ENCODE measurements around the gene SNX13.

The SNX13 gene

GRCh38 chr7:17937506-17938120 lies 2.7 kb downstream of the SNX13 start:
- TF ChIP-seq CTCF (conservative IDR thresholded peaks at IDR 0.05; ENCODE audit: low read depth, low read length): no peak
- DNase-seq (ENCODE audit: low read depth): no peak
- no peak overlapping the region for H3K4me3 ChIP-seq (ENCODE audit: low read length)

- no peak overlapping the region for H3K4me3 ChIP-seq (ENCODE audit: low read length)
- TF ChIP-seq CTCF (conservative IDR thresholded peaks at IDR 0.05; ENCODE audit: low read depth, low read length): no peak
- DNase-seq (ENCODE audit: low read depth): no peak
These were observed 4.0 kb downstream of the SNX13 start for GRCh38 chr7:17936321-17936720.

- H3K4me3 ChIP-seq (ENCODE audit: low read length): no peak overlapping the region
- DNase-seq (ENCODE audit: low read depth): no peak
These were observed 5.6 kb downstream of the SNX13 start for GRCh38 chr7:17934612-17935240.

GRCh38 chr7:17934094-17934493 lies 6.2 kb downstream of the SNX13 start:
- no peak overlapping the region for H3K4me3 ChIP-seq (ENCODE audit: low read length)
- no peak for TF ChIP-seq CTCF (conservative IDR thresholded peaks at IDR 0.05; ENCODE audit: low read depth, low read length)
- no peak for DNase-seq (ENCODE audit: low read depth)

More at GRCh38 chr7:17934612-17935240, 5.6 kb downstream of the SNX13 start:
- TF ChIP-seq CTCF (conservative IDR thresholded peaks at IDR 0.05; ENCODE audit: low read depth, low read length): no peak

- no peak for TF ChIP-seq CTCF (conservative IDR thresholded peaks at IDR 0.05; ENCODE audit: low read depth, low read length)
- no peak overlapping the region for H3K4me3 ChIP-seq (ENCODE audit: low read length)
- no peak for DNase-seq (ENCODE audit: low read depth)
These were observed 7.5 kb downstream of the SNX13 start for GRCh38 chr7:17932770-17933169.

GRCh38 chr7:17931069-17931468 lies 9.2 kb downstream of the SNX13 start:
- no peak overlapping the region for H3K4me3 ChIP-seq (ENCODE audit: low read length)
- no peak for DNase-seq (ENCODE audit: low read depth)

More at GRCh38 chr7:17931069-17931468, 9.2 kb downstream of the SNX13 start:
- no peak for TF ChIP-seq CTCF (conservative IDR thresholded peaks at IDR 0.05; ENCODE audit: low read depth, low read length)
